ENCODE data around the gene BAZ1B.

GRCh38 chr7:73557397-73558257, 35.5 kb upstream of the BAZ1B start, which contains the start of gene BCL7B:
- TF ChIP-seq POLR2AphosphoS5 (IDR thresholded peaks at IDR 0.05) (peak; percentile 3 to 46 (median 46)), POLR2A (IDR thresholded peaks at IDR 0.05) (no peak)

Data from breast epithelium (tissue), 3 donors.